AG04450 (cell line): ENCODE measurements around the gene TMEM63C. TPM values are rescaled to one million over a fixed set of nuclear protein-coding genes. Genes with fewer than 3 reads are reported as not detected.

ENCODE experiments used
- CTCF ChIA-PET: fragments of 300-600, 350-600 bp; formaldehyde crosslinking; extraction: SDS; loops from one replicate; lab custom pipeline; 2022; ENCODE audit warnings: antibody characterized with exemption, inconsistent platforms; lab: Charles Lee
- POLR2A ChIA-PET: fragments of 350-600 bp; formaldehyde crosslinking; extraction: SDS; loops from one replicate; lab custom pipeline; 2021; ENCODE audit warnings: antibody characterized with exemption, inconsistent platforms; lab: Yijun Ruan, JAX
- DNase-seq: peaks from one replicate; pipeline ENCODE4 v3.0.0-alpha.2; 2011; ENCODE audit warnings: low read depth, low spot score
- H3K27ac ChIP-seq: one replicate; pipeline ENCODE4 v1.5.1; 2012; ENCODE audit warnings: low read depth, low read length, control low read depth
- H3K27me3 ChIP-seq: one replicate; pipeline ENCODE4 v1.6.0; 2012; ENCODE audit warnings: low read length; ENCODE audit not compliant: control insufficient read depth, insufficient read depth
- H3K4me3 ChIP-seq: 2 replicates; pipeline ENCODE4 v1.5.1; 2011; ENCODE audit warnings: mild to moderate bottlenecking, low read depth, low read length, control low read depth
- H3K9me3 ChIP-seq: 2 replicates; pipeline ENCODE4 v1.5.1; 2012; ENCODE audit warnings: low read length; ENCODE audit not compliant: control insufficient read depth, insufficient read depth
- polyA plus RNA-seq: library from polyadenylated mRNA; depleted of rRNA; stranded (reverse); fragments of >200 nt; gene quantifications from 2 replicates; pipeline ENCODE4 v1.2.3, GENCODE V29; 2011
- TF ChIP-seq, protein P1 (sequence below): IDR thresholded peaks from 2 replicates; pipeline ENCODE4 v1.5.1; 2011; ENCODE audit warnings: low read depth, low read length, control low read depth, inconsistent platforms

Gene TMEM63C
- polyA plus RNA-seq, 1 experiment = not detected

DNA sequence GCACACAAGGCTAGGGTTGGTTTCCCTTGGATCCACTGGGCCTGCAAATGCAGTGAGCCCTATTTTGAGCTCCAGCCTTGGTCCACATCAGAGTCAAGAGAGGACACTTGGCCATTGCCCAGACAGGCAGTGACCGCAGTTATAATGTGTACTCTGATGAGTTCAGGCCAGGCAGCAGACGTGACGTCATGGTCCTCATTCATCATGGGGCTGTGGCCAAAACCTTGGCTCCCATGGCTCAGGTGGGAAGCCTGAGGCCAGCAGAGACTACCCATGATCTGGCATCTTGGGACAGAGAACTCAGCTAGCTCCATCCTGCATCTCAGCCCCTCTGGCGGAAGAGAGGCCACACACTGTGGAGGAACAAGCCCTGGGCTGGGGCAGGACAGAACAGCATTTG is 16.4 kb downstream of the TMEM63C start:
- no peak for DNase-seq
- Histone ChIP-seq H3K4me3 (no peak overlapping the region), H3K9me3 (no peaks in the 10 kb centered on the region), H3K27ac (no peak overlapping the region), H3K27me3 (peaks cover 12% of the 10 kb centered on the region)
- ChIA-PET POLR2A (no interaction called here), CTCF (no interaction called here)
- TF ChIP-seq, protein P1, sequence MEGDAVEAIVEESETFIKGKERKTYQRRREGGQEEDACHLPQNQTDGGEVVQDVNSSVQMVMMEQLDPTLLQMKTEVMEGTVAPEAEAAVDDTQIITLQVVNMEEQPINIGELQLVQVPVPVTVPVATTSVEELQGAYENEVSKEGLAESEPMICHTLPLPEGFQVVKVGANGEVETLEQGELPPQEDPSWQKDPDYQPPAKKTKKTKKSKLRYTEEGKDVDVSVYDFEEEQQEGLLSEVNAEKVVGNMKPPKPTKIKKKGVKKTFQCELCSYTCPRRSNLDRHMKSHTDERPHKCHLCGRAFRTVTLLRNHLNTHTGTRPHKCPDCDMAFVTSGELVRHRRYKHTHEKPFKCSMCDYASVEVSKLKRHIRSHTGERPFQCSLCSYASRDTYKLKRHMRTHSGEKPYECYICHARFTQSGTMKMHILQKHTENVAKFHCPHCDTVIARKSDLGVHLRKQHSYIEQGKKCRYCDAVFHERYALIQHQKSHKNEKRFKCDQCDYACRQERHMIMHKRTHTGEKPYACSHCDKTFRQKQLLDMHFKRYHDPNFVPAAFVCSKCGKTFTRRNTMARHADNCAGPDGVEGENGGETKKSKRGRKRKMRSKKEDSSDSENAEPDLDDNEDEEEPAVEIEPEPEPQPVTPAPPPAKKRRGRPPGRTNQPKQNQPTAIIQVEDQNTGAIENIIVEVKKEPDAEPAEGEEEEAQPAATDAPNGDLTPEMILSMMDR = no peak

DNA sequence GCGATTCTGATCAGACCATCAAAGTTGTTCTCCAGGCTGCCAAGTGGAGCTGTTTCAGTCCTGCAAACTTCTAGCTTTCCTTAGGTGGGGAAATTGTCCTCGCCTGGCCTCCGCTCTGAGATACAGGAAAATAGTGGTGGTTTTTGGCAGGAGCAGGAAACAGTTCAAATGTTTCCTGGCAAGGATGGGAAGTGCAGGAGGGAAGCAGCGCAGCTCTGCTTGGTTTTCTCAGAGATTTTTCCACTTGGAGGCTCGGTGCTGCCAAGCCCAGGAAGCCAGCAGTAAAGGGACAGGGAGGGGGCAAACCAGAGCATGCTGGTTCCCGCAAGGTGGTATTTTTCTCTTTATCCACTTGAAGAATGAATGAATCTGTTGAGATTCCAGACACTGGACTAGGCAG is 17.0 kb downstream of the TMEM63C start:
- Histone ChIP-seq H3K27me3 (peaks cover 12% of the 10 kb centered on the region), H3K9me3 (no peaks in the 10 kb centered on the region), H3K4me3 (no peak overlapping the region), H3K27ac (no peak overlapping the region)
- no peak for DNase-seq
- CTCF ChIA-PET = no interaction called here
- TF ChIP-seq, protein P1 = no peak
- POLR2A ChIA-PET = no interaction called here

DNA sequence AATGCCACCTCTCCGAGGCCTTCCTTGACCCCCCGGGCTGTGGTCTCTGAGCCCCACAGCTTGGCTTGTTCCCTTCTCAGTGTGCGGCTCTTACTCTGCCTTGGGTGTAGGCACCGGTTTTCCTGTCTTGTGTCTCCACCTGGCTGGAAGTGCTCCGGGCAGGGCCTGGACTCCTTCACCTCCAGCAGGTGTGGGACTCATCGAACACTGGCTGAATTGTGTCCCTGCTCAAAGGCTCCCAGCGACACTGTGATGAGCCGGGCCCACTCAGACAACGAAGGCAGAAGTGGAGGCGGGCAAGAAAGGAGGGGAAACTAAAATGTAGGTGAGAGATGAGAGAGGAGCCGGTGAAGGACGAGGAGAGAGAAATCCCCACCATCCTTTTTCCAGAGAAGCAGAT is 18.0 kb downstream of the TMEM63C start:
- Histone ChIP-seq H3K27ac (no peak overlapping the region), H3K9me3 (no peaks in the 10 kb centered on the region), H3K27me3 (peaks cover 12% of the 10 kb centered on the region), H3K4me3 (no peak overlapping the region)
- DNase-seq = no peak
- TF ChIP-seq, protein P1 = no peak
- CTCF ChIA-PET = interaction anchor here (0.6 kb wide), 1 partner anchor 129 kb away, joined by 4 read pairs; no protein-coding TSS in a partner anchor
- POLR2A ChIA-PET = interaction anchor here (0.6 kb wide), 1 partner anchor 133 kb away, joined by 3 read pairs; no protein-coding TSS in a partner anchor

DNA sequence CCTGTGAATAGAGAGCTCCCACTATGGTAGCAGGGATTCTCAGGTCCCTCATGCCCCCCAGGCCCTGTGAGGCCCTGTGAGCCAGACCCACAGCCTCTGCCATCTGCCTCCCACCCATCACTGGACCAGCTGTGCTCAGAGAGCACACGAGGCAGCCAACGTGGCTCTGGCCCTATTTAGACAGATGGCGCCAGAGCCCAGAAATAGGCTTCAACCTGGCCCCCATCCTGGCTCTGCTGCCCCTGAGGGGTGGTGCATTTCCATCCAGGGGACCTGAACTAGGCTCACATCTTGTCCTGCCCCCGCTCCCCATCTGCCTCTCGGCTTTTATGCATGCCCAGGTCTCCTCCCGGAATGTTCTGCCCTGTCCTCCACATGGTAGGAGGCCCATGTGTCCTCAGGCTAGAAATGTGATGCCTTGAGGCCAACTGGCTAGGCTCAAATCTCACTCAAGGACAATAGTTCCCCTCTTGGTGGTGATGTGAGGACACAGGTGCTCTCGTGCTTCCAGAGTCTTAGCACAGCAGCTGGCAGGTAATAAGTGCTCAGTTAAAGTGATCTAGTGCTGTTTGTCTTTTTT is 18.9 kb downstream of the TMEM63C start:
- H3K4me3 ChIP-seq = no peak overlapping the region
- ChIA-PET CTCF (interaction anchor here (0.7 kb wide), 1 partner anchor 45 kb away, joined by 3 read pairs; no protein-coding TSS in a partner anchor), POLR2A (no interaction called here)
- H3K27me3 ChIP-seq = peaks cover 12% of the 10 kb centered on the region
- H3K9me3 ChIP-seq = no peaks in the 10 kb centered on the region
- H3K27ac ChIP-seq = no peak overlapping the region
- no peak for DNase-seq
- TF ChIP-seq, protein P1 = no peak

DNA sequence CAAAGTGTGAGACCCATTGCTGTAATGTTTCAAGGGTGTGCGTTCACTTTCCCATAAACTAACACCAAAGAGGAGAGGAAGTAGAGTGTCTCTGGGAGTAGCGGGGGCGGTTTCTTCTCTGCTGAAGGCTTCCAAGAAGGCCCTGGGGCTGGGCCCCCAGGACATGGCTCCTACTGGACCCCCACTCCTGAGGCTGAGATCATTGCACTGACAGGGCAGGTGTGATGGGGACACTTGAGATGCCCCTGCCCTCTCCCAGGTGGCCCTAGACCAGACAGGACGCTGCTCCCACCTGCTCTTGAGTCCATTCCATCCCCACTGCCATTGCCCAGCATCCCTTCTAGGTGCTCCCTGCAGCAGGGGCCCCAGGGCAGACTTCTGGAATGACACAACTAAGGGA is 20.1 kb downstream of the TMEM63C start:
- Histone ChIP-seq H3K27ac (no peak overlapping the region), H3K27me3 (peaks cover 12% of the 10 kb centered on the region), H3K9me3 (no peaks in the 10 kb centered on the region), H3K4me3 (no peak overlapping the region)
- DNase-seq = no peak
- TF ChIP-seq, protein P1 = no peak
- POLR2A ChIA-PET = no interaction called here
- CTCF ChIA-PET = no interaction called here
